ENCODE results near the gene FBXO7. TPM values are rescaled to one million over a fixed set of nuclear protein-coding genes. Genes with fewer than 3 reads are reported as not detected.

Gene FBXO7
- total RNA-seq, 1 experiment from 2014 or later = 47.8 TPM

DNA sequence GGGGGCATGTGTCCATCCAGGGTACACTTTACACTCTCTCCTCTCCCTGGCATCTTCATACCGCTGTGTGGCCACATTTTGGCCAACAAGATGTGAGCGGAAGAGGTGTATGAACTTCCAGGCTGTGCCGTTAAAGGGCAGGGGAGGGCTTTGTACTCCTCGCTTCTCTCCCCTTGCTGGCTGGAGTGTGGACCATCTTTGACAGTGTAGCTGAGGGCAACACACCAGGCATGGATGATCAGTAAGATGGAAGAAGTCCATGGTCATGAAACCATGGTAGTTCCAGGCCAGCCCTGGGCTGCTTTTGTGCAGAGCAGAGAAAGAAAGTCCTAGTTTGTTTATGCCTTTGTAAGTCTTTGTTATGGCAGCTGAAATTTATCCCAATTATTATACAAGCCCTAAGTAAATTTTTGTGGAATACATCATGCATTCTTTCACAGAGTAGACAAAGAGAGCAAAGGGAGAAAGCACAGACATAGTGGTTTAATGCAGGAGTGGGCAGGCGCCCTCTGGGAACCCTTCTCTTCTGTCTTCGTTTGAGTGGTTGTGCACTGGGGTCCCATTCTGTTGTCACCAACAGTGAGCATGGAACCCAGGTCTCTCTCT, 70.4 kb downstream of the FBXO7 start:
- Mint-ChIP-seq H3K36me3 (ENCODE audit: insufficient read depth in 1 of 3, low read depth in 3 of 3) (peaks cover 0 to 3% (median 0%) of the 10 kb centered on the region in 3 experiments; a peak in 3 of 7 replicates), H3K9me3 (peaks cover 0 to 3% of the 10 kb centered on the region in 2 experiments; a peak in 1 of 5 replicates), H3K27ac (no peak overlapping the region), H3K27me3 (ENCODE audit: low read depth) (peaks cover 11% of the 10 kb centered on the region), H3K4me3 (no peak overlapping the region; a peak in 1 of 5 replicates), H3K4me1 (no peaks in the 10 kb centered on the region)
- no peaks in the 10 kb centered on the region for H4K20me1 ChIP-seq (ENCODE audit: control insufficient read depth, insufficient read depth, insufficient read length)
- TF ChIP-seq, protein P1, sequence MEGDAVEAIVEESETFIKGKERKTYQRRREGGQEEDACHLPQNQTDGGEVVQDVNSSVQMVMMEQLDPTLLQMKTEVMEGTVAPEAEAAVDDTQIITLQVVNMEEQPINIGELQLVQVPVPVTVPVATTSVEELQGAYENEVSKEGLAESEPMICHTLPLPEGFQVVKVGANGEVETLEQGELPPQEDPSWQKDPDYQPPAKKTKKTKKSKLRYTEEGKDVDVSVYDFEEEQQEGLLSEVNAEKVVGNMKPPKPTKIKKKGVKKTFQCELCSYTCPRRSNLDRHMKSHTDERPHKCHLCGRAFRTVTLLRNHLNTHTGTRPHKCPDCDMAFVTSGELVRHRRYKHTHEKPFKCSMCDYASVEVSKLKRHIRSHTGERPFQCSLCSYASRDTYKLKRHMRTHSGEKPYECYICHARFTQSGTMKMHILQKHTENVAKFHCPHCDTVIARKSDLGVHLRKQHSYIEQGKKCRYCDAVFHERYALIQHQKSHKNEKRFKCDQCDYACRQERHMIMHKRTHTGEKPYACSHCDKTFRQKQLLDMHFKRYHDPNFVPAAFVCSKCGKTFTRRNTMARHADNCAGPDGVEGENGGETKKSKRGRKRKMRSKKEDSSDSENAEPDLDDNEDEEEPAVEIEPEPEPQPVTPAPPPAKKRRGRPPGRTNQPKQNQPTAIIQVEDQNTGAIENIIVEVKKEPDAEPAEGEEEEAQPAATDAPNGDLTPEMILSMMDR (conservative IDR thresholded peaks at IDR 0.05) = no peak
- H2BK15ac ChIP-seq (ENCODE audit: low read depth, low read length) = no peak overlapping the region
- H2AFZ ChIP-seq (ENCODE audit: low read length) = no peak overlapping the region
- H2BK20ac ChIP-seq (ENCODE audit: low read depth, low read length, poor library complexity, severe bottlenecking) = no peak overlapping the region
- H4K5ac ChIP-seq (ENCODE audit: insufficient read length, low read depth, low read length) = no peak overlapping the region
- no peak overlapping the region for H3K18ac ChIP-seq (ENCODE audit: insufficient read length, low read depth, low read length)
- H4K8ac ChIP-seq (replicated peaks; ENCODE audit: insufficient read length, low read depth, low read length) = no peak overlapping the region
- H2BK5ac ChIP-seq (ENCODE audit: insufficient read length, low read length) = no peak overlapping the region
- no peak overlapping the region for H3K27ac ChIP-seq (ENCODE audit: insufficient read length, low read depth, low read length)
- H3K9ac ChIP-seq (ENCODE audit: extremely low read depth, insufficient read length, low read length) = no peak overlapping the region
- no peak overlapping the region for H3T11ph ChIP-seq (ENCODE audit: low read length)
- H3K79me2 ChIP-seq (ENCODE audit: insufficient read depth, low read length) = no peaks in the 10 kb centered on the region
- no peak for DNase-seq
- H3K4me2 ChIP-seq (ENCODE audit: insufficient read depth, insufficient read length, low read length) = no peak overlapping the region
- H3K9me3 ChIP-seq (ENCODE audit: control insufficient read depth, low read depth, low read length) = no peaks in the 10 kb centered on the region
- no peak overlapping the region for H2BK12ac ChIP-seq (ENCODE audit: insufficient read length, low read depth, low read length)
- H4K91ac ChIP-seq (ENCODE audit: insufficient read length, low read depth, low read length) = no peak overlapping the region
- H3K56ac ChIP-seq (ENCODE audit: insufficient read length, low read depth, low read length) = no peak overlapping the region
- no CpG with 5 or more reads among the region's 6 CpGs for WGBS (ENCODE audit: extremely low coverage, insufficient read length, low lambda C conversion rate)
- H3K23ac ChIP-seq (ENCODE audit: insufficient read length, low read depth, low read length) = no peak overlapping the region
- no peaks in the 10 kb centered on the region for H3K27me3 ChIP-seq (ENCODE audit: insufficient read depth, low read length)
- H2BK120ac ChIP-seq (ENCODE audit: low read depth, low read length, poor library complexity, severe bottlenecking) = no peak overlapping the region
- H3K4ac ChIP-seq (ENCODE audit: low read depth, low read length) = no peak overlapping the region
- no peaks in the 10 kb centered on the region for H3K79me1 ChIP-seq (ENCODE audit: insufficient read depth, low read depth, low read length, poor library complexity, severe bottlenecking)
- H2AK5ac ChIP-seq (ENCODE audit: insufficient read length, low read length) = no peak overlapping the region
- H3K23me2 ChIP-seq (ENCODE audit: insufficient read length, low read depth, low read length, poor library complexity, severe bottlenecking) = no peaks in the 10 kb centered on the region
- H3K4me1 ChIP-seq (ENCODE audit: insufficient read depth, low read length) = no peaks in the 10 kb centered on the region
- no peak overlapping the region for H3K14ac ChIP-seq (ENCODE audit: insufficient read depth, low read length)

Measured in H9 (cell line).